Measurements from ENCODE around the gene ARCN1.
"Not testable (repeated sequence)": the region's sequence is repeated elsewhere in the genome, so short reads cannot be mapped to it uniquely, and the experiment has no call there.

Gene ARCN1

GRCh38 chr11:118545533-118545932 lies 26.7 kb upstream of the ARCN1 start:
- DNase-seq = no peak

DNA sequence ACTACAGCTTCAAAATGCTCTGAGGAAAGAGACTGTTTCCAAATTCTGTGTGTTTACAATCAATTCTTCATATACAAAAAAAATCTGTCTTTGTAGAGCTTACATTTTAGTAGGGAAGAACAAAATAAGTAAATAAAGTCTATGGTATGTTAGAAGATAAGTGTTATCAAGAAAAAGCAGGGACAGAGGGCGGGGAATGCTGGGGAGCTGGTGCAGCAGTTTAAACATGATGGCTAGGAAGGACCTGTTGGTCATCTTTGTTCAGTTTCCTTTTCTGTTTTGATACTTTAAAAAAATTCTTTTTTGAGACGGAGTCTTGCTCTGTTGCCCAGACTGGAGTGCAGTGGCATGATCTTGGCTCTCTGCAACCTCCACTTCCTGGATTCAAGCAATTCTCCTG lies 25.1 kb upstream of the ARCN1 start:
- DNase-seq = no peak

DNA sequence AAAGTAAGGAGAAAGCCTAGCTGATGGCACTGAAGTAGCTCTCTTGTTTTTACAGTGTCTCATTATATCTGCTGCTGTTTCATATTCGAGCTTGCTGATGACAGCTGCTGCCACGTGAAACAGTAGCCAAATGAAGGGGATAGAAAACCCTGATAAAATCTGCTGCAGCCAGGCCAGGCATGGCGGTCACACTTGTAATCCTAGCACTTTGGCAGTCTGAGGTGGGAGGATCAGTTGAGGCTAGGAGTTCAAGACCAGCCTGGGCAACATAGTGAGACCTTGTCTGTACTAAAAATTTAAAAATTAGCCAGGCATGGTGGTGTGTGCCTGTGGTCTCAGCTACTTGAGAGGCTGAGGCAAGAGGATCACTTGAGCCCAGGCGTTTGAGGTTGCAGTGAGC lies 19.9 kb upstream of the ARCN1 start:
- DNase-seq = no peak

GRCh38 chr11:118560806-118561205 lies 11.4 kb upstream of the ARCN1 start:
- DNase-seq = no peak

GRCh38 chr11:118565051-118565450 lies 7.2 kb upstream of the ARCN1 start:
- DNase-seq = no peak

DNA sequence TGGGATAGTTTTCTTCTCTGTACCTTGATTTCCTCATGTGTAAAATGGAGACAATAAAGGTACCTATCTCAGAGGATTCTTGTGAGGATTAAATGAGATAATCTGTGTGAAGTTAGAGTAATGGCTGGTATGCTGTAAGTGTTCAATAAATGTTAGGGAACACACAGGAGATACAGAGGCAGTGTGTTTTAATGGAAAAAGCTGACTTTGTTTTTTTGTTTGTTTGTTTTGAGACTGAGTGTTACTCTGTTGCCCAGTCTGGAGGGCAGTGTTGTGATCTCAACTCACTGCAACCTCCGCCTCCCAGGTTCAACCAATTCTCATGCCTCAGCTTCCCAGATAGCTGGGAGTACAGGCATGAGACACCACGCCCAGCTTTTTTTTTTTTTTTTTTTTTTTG lies 2.5 kb upstream of the ARCN1 start:
- DNase-seq = no peak

- no peak for DNase-seq
Measured at GRCh38 chr11:118570787-118571186, 1.4 kb upstream of the ARCN1 start.

GRCh38 chr11:118571701-118572060 lies 528 bp upstream of the ARCN1 start:
- peak; percentile 27 for DNase-seq

DNA sequence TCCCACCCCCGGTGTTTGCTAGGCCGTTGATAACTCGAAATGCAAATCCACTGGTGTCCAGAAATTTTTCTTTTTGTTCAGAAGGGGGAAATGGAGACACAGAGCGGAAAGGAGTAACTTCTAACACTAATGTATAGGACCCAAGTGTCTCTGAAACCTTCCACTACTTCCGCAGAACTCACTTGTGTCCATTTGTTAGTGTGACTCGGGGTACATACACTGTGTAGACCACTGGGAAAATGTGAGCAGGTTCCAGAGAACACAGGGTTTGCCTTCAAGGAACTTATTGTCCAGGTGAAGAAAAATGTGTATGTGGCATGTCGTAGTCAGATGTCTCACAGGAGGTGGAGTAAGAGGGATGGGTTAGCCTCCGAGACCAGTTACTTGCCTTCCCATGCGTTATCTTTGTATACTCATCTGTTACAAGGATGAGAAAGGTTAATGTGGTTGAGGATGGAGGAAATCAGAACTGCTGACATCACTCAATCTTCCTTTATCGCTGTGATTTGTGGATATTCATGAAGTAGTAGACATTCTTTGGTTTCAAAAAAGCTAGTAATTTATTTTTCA lies 857 bp downstream of the ARCN1 start:
- peak; percentile 41 for DNase-seq

DNA sequence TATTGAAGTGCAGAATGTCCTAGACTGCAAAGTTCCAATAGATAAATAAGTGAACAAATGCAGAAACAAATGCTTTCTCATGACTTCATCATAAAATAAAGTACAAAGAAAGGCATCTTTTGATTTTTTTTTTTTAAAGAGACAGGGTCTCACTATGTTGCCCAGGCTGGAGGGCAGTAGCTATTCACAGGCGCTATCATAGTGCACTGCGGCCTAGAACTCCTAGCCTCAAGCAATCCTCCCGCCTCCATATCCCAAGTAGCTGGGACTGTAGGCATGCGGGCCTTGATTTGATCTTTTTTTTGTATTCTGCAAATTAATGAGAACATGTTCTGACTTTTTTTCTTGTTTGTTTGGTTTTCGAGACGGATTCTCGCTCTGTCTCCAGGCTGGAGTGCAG lies 2.4 kb downstream of the ARCN1 start:
- DNase-seq = no peak

DNA sequence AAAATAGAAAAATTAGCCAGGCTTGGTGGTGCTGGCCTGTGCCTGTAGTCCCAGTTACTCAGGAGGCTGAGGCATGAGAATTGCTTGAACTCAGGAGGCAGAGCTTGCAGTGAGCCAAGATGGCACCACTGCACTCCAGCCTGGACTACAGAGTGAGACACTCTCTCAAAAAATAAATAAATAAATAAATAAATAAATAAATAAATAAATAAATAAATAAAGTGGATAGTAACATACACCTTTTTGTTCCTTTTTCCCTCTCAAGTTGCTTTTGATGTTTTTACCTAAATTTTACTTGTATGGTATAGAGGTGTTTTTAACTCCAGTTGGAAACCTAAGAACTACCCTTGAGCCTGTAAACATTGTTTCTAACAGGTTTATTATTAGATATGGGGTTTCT lies 5.8 kb downstream of the ARCN1 start:
- not testable (repeated sequence) for DNase-seq

DNA sequence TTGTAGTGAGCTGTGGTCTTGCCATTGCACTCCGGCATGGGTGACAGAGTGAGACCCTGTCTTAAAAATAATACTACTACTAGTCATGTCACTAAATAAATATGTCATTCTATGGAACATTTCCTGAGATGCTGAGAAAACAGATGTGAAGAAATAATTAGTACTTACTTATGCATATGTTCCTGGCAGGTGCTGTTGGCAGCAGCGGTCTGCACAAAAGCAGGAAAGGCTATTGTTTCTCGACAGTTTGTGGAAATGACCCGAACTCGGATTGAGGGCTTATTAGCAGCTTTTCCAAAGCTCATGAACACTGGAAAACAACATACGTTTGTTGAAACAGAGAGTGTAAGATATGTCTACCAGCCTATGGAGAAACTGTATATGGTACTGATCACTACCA lies 8.8 kb downstream of the ARCN1 start:
- no peak for DNase-seq

- DNase-seq = no peak
Measured at GRCh38 chr11:118587952-118588351, 15.7 kb downstream of the ARCN1 start.

GRCh38 chr11:118592616-118593367 lies 20.6 kb downstream of the ARCN1 start:
- no peak for DNase-seq

DNA sequence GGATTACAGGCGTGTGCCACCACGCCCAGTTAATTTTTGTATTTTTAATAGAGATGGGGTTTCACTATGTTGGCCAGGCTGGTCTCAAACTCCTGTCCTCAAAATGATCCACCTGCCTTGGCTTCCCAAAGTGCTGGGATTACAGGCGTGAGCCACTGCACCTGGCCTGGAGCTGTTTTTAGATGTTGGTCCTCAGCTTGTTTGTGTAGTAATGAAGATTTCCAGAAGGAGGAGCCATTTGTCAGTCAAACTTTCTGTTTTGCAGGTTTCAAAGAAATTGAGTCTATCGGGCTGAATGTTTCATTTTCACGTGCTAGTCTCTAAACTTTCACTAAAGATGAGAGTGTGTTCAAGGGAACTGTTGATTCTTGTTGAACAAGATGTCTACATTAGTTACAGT lies 22.8 kb downstream of the ARCN1 start:
- DNase-seq = not testable (repeated sequence)

- no peak for DNase-seq
Measured at GRCh38 chr11:118596224-118597146, 24.3 kb downstream of the ARCN1 start.

DNA sequence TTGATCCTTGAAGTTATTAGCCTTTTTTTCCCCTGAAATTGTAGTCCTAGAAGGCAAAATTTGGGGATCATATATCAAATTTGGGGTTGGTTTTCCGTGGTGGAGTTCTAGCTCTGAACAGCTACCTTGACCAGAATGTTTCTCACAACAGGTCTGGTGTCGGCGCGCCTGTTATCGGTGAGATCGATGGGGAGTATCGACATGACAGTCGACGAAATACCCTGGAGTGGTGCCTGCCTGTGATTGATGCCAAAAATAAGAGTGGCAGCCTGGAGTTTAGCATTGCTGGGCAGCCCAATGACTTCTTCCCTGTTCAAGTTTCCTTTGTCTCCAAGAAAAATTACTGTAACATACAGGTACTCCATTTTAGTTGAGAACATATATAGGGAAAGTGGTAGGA lies 25.3 kb downstream of the ARCN1 start:
- DNase-seq = no peak

GRCh38 chr11:118602331-118602730 lies 30.1 kb downstream of the ARCN1 start:
- no peak for DNase-seq

DNA sequence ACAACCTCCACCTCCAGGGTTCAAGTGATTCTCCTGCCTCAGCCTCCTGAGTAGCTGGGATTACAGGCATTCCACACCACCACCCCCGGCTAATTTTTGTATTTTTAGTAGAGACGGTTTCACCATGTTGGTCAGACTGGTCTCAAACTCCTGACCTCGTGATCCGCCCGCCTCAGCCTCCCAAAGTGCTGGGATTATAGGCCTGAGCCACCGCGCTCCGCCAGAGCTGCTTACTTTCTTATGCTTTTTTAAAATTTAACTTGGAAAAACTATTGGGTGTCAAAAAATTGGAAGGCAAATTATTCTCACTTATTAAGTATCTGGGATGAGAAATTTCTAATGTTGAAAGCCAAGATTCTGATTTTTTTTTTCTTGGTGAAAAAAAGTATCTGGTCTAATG lies 31.5 kb downstream of the ARCN1 start:
- DNase-seq = not testable (repeated sequence)

- DNase-seq = no peak
Measured at GRCh38 chr11:118604566-118604965, 32.4 kb downstream of the ARCN1 start.

DNA sequence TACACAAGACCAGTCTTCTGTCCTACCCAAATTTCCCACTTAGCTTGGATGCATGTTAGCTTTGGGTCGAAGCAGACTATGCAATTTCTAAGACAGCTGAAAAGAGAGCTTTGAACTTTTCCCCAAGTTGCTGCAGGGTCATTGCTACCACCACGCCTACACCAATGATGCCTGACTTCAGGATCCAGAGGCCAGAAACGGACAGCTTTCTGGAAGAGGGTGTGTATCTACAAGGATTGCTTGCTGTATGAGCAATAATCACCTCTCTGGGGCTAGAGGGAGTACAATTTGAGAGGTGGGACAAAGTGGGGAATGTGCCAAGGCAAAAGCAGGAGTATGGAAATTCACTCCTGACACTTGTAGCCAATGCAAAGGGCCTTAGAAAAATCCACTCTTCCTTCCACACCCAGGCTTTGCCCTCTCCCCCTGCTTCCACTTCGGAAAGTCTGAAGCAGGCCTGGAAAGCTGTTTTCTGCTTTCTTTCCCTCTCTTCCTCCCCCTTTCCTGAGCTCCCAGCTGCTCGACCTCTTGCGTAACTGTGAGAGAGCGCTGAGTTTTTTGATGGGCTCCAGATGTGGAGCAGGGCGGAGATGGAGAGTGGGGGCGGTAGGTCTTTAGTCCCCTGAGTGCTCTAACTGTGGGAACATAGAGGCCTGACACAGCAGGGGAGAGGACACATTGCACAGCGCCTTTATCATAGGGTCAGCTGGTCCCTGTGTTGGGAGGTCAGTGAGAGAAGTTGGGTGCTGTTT lies 33.1 kb downstream of the ARCN1 start:
- no peak for DNase-seq

DNA sequence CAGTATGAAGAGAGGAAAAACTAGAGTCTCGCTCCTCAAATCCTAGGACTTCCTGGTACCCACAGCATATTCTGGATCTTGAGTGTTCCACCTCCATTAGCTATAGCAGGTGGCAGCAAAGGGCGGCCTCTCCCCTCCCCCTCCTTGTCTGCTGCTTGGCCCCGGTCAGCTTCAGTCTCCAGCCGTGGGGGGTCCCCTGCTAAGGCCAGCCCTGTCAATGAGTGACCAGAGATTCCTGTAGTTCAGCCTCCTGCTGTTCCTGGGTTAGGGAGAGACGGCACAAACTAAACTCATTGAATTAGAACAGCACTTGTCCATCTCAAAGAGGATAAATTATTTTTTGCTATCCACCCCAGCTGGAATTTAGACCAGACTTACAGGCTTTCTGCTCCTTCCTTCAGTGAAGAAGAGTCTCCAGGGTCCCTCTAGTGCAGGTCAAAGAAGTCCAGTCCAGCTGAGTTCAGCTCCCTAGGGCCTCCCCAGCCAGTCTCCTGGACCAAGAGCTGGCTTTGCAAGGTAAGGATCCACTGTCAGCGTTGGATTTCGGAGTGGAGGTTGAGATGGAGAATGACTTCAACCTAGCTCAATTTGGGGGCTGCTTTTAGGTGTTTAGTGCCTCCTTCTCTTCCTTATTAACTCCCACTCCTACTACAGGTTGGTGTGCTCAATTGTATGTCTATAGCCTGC lies 34.1 kb downstream of the ARCN1 start:
- DNase-seq = no peak

GRCh38 chr11:118606844-118607228 lies 34.6 kb downstream of the ARCN1 start:
- DNase-seq = no peak
